GM12878 (cell line): ENCODE measurements around the gene HTR4. TPM values are rescaled to one million over a fixed set of nuclear protein-coding genes. Genes with fewer than 3 reads are reported as not detected.

Source experiments
- ATAC-seq: fragments of 200-7000 bp; cut with Tn5 transposase; 3 replicates; pipeline ENCODE4 v1.9.1; 2020; ENCODE audit warnings: mild to moderate bottlenecking, moderate library complexity
- BruUV-seq: library from RNA; stranded (reverse); fragments of 400-500 nt; replicated peaks from 2 replicates; lab custom pipeline; 2021; lab: Mats Ljungman, UMichigan
- CTCF ChIA-PET: fragments of 300-600 bp; sonication (Branson Sonifier 250); formaldehyde crosslinking; extraction: SDS; loops from one replicate; lab custom pipeline; 2021; ENCODE audit warnings: inconsistent platforms; lab: Yijun Ruan, JAX
- POLR2A ChIA-PET: fragments of 350-600 bp; formaldehyde crosslinking; extraction: SDS; loops from one replicate; lab custom pipeline; 2021; ENCODE audit warnings: inconsistent platforms; lab: Charles Lee
- RAD21 ChIA-PET: fragments of 300-600 bp; sonication (Branson Sonifier 250); formaldehyde crosslinking; loops from one replicate; lab custom pipeline; 2023; ENCODE audit warnings: antibody characterized with exemption; ENCODE audit not compliant: unreplicated experiment; lab: Charles Lee
- SMC1A ChIA-PET: fragments of 300-600 bp; sonication (Branson Sonifier 250); formaldehyde crosslinking; loops from one replicate; lab custom pipeline; 2023; ENCODE audit not compliant: unreplicated experiment, uncharacterized antibody; lab: Charles Lee
- DNase-seq: peaks from one replicate; pipeline ENCODE4 v3.0.0-alpha.2; 2011; ENCODE audit warnings: low read depth, low spot score
- FAIRE-seq: peaks from 3 replicates; lab custom pipeline; 2011; peaks lifted over from hg19 to GRCh38; lab: Jason Lieb, UNC
- H2AFZ ChIP-seq: 2 replicates; pipeline ENCODE4 v1.6.0; 2011; ENCODE audit warnings: low read depth, low read length, control low read depth; ENCODE audit not compliant: control insufficient read depth
- H3K27ac ChIP-seq: 2 replicates; pipeline ENCODE4 v1.5.1; 2011; ENCODE audit warnings: control low read depth; ENCODE audit not compliant: control insufficient read depth, insufficient read depth
- H3K27me3 ChIP-seq, 2 experiments: replicated peaks in 1 of 2; 2 replicates each; pipeline versions ENCODE4 v1.6.0 to v1.6.1; 2011; ENCODE audit warnings: low read length in 1 of 2; ENCODE audit not compliant: control insufficient read depth in 2 of 2, insufficient read depth in 2 of 2
- H3K36me3 ChIP-seq, 2 experiments: 2 replicates each; pipeline ENCODE4 v1.5.1; 2011; ENCODE audit warnings: low read length in 1 of 2; ENCODE audit not compliant: control insufficient read depth in 2 of 2, insufficient read depth in 2 of 2
- H3K4me1 ChIP-seq: 2 replicates; pipeline ENCODE4 v1.6.1; 2011; ENCODE audit warnings: mild to moderate bottlenecking, low read length, moderate library complexity, mixed read lengths; ENCODE audit not compliant: control insufficient read depth, insufficient read depth
- H3K4me2 ChIP-seq: 2 replicates; pipeline ENCODE4 v1.6.0; 2011; ENCODE audit warnings: control low read depth; ENCODE audit not compliant: control insufficient read depth, insufficient read depth
- H3K4me3 ChIP-seq: fragments of 200-600 bp; sonication (generic); 2 replicates; pipeline ENCODE4 v1.5.1; 2016
- H3K79me2 ChIP-seq: 2 replicates; pipeline ENCODE4 v1.6.0; 2011; ENCODE audit warnings: low read length; ENCODE audit not compliant: control insufficient read depth, insufficient read depth
- H3K9ac ChIP-seq: 2 replicates; pipeline ENCODE4 v1.8.0; 2011; ENCODE audit warnings: low read length, control low read depth, mixed read lengths; ENCODE audit not compliant: control insufficient read depth, insufficient read depth
- H3K9me3 ChIP-seq: replicated peaks from 3 replicates; pipeline ENCODE4 v1.5.1; 2011; ENCODE audit warnings: mild to moderate bottlenecking, low read length; ENCODE audit not compliant: control insufficient read depth, insufficient read depth
- H4K20me1 ChIP-seq: 2 replicates; pipeline ENCODE4 v1.6.0; 2011; ENCODE audit not compliant: control insufficient read depth, insufficient read depth
- BCL3 ChIP-seq: IDR thresholded peaks from 2 replicates; pipeline ENCODE4 v1.6.1; 2011; ENCODE audit warnings: borderline replicate concordance, low read depth, mild to moderate bottlenecking, moderate library complexity, low read length; ENCODE audit not compliant: insufficient read depth, poor library complexity, severe bottlenecking
- IKZF2 ChIP-seq, 2 experiments: fragments of 450-650 bp; IDR thresholded peaks; 2 replicates each; pipeline ENCODE4 v1.6.1; 2017; ENCODE audit warnings: mild to moderate bottlenecking in 2 of 2, moderate library complexity in 2 of 2
- KLF5 ChIP-seq: fragments of 450-650 bp; IDR thresholded peaks from 2 replicates; pipeline ENCODE4 v1.6.1; 2014; ENCODE audit warnings: mild to moderate bottlenecking; ENCODE audit not compliant: partially characterized antibody
- NFIC ChIP-seq: IDR thresholded peaks from 2 replicates; pipeline ENCODE4 v1.6.1; 2012; ENCODE audit warnings: low read depth, mild to moderate bottlenecking, inconsistent platforms, low read length, moderate library complexity
- NFYA ChIP-seq: IDR thresholded peaks from 2 replicates; pipeline ENCODE4 v1.6.1; 2011; ENCODE audit warnings: low read depth, mild to moderate bottlenecking, low read length, improper control_type of control experiment, borderline replicate concordance
- NR2C2 ChIP-seq: IDR thresholded peaks from 2 replicates; pipeline ENCODE4 v1.6.1; 2011; ENCODE audit warnings: borderline replicate concordance, low read depth; ENCODE audit not compliant: control insufficient read depth, insufficient read length
- POLR2A ChIP-seq: IDR thresholded peaks from 2 replicates; pipeline ENCODE4 v1.6.1; 2011; ENCODE audit warnings: low read depth, mild to moderate bottlenecking, low read length
- PRDM15 ChIP-seq: fragments of 450-650 bp; formaldehyde crosslinking; IDR thresholded peaks from 2 replicates; pipeline ENCODE4 v1.4.0; 2020; ENCODE audit warnings: mild to moderate bottlenecking, moderate library complexity
- RFX5 ChIP-seq: IDR thresholded peaks from 2 replicates; pipeline ENCODE4 v1.6.1; 2011; ENCODE audit warnings: low read depth, low read length, improper control_type of control experiment
- STAT1 ChIP-seq: fragments of 450-650 bp; conservative IDR thresholded peaks from 2 replicates; pipeline ENCODE4 v1.6.1; 2014; ENCODE audit warnings: antibody characterized with exemption, mild to moderate bottlenecking
- STAT3 ChIP-seq: IDR thresholded peaks from 2 replicates; pipeline ENCODE4 v1.6.1; 2011; ENCODE audit warnings: low read depth, low read length, improper control_type of control experiment
- TARDBP ChIP-seq: IDR thresholded peaks from 2 replicates; pipeline ENCODE4 v1.6.1; 2016; ENCODE audit warnings: borderline replicate concordance
- TCF12 ChIP-seq: IDR thresholded peaks from 2 replicates; pipeline ENCODE4 v1.6.1; 2011; ENCODE audit warnings: low read depth, mild to moderate bottlenecking, low read length
- ZNF207 ChIP-seq: fragments of 450-650 bp; IDR thresholded peaks from 2 replicates; pipeline ENCODE4 v1.6.1; 2014; ENCODE audit warnings: antibody characterized with exemption, mild to moderate bottlenecking, borderline replicate concordance
- WGBS: methylation state at CpG from one replicate; pipeline ENCODE4 v1.1.6; 2016; ENCODE audit warnings: low lambda C conversion rate; ENCODE audit not compliant: insufficient replicate concordance, insufficient coverage; ENCODE audit errors: missing lambda C conversion rate; 5-methylcytosine and 5-hydroxymethylcytosine counted together
- in situ Hi-C: fragments of 300-500 bp; cut with MboI; formaldehyde crosslinking; loops from 9 replicates; pipeline ENCODE4 v1.14.3; 2018; ENCODE audit warnings: mixed read lengths
- intact Hi-C: fragments of 100-400 bp; cut with micrococcal nuclease; formaldehyde crosslinking; loops from one replicate; pipeline ENCODE4 v1.14.2; 2022; ENCODE audit not compliant: unreplicated experiment
- polyA plus RNA-seq, 11 experiments: library from polyadenylated mRNA; depleted of rRNA in 4 of 11; unstranded in 6 of 11; stranded (reverse) in 5 of 11; fragments of >200 nt; fragmentation: Nextera tagmentation in 4 of 11; fragmentation: Illumina TruSeq in 1 of 11; extraction: Ambion mirVana in 4 of 11; extraction: Trizol in 1 of 11; gene quantifications; 1 replicate in 1 of 11; 2 replicates in 10 of 11; pipeline versions ENCODE4 v1.2.1 to v1.2.3, GENCODE V29; 2011 to 2016; ENCODE audit warnings: inconsistent platforms in 2 of 11, missing spikeins in 2 of 11, low read depth in 1 of 11
- total RNA-seq, 4 experiments: library from RNA; depleted of rRNA in 3 of 4; stranded (reverse); fragments of >200 nt in 3 of 4; fragmentation: Illumina TruSeq in 1 of 4; extraction: Trizol in 1 of 4; gene quantifications; 2 replicates each; pipeline versions ENCODE4 v1.2.1 to v1.2.3, GENCODE V29; 2013 to 2021
- TF ChIP-seq, protein P1 (sequence below): fragments of 450-650 bp; IDR thresholded peaks from 2 replicates; pipeline ENCODE4 v1.6.1; 2017; ENCODE audit warnings: low read depth, mild to moderate bottlenecking, moderate library complexity
- TF ChIP-seq, protein P2 (sequence below): IDR thresholded peaks from 2 replicates; pipeline ENCODE4 v1.6.1; 2012; ENCODE audit warnings: low read depth, low read length, improper control_type of control experiment

HTR4 gene
- total and polyA plus RNA-seq, 10 of the 15 experiments (the other 5 are each of a cell fraction or from before 2014, with no cell fraction given), result not detected

DNA sequence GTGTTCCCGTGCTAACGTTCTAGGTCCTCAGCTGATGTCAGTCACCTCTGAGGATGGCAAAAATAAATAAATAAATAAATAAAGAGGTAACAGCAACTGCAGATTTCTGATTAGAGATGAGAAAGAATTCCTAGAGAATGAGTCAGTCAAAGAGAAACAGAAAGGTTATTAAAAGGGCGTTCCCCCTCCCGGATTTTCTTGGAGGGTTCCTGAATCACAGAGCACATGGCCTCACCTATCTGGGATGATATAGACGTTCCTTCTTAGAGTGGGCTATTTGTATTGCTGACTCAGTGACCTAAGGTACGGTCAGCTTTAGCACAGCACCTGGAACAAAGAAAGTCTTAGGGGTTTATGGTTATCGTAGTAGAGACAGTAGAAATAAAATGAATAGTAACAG, 30.6 kb downstream of the HTR4 start (continued):
- no peak for TF ChIP-seq PRDM15 (CRISPR knock-in tag)
- TF ChIP-seq TCF12, result no peak
- no peak for TF ChIP-seq ZNF207
- TF ChIP-seq, protein P1, sequence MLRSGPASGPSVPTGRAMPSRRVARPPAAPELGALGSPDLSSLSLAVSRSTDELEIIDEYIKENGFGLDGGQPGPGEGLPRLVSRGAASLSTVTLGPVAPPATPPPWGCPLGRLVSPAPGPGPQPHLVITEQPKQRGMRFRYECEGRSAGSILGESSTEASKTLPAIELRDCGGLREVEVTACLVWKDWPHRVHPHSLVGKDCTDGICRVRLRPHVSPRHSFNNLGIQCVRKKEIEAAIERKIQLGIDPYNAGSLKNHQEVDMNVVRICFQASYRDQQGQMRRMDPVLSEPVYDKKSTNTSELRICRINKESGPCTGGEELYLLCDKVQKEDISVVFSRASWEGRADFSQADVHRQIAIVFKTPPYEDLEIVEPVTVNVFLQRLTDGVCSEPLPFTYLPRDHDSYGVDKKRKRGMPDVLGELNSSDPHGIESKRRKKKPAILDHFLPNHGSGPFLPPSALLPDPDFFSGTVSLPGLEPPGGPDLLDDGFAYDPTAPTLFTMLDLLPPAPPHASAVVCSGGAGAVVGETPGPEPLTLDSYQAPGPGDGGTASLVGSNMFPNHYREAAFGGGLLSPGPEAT, result no peak
- TF ChIP-seq, all 136 proteins: peak for 0

DNA sequence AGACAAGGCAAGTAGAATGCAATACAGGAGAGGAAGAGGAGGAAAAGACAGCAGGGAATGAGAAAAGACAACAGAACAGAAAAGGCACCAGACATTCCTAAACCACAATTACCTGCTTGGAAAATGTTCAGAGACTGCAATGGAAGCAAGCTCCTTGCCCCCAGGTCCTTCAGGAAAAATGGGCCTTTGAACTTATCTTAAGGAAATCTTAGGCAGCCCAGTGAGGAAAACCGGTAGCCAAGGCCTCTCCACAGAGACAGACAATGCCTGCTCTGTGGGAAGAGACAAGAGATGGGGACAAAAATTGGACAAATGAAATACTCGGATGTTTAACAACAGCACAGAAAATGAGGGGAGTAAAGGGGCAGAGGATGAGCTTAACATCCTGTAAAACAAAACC, 31.2 kb downstream of the HTR4 start:
- no peak overlapping the region for H3K27ac ChIP-seq
- no peaks in the 10 kb centered on the region for H4K20me1 ChIP-seq
- no peak overlapping the region for H2AFZ ChIP-seq
- intact Hi-C loops, result no loop called here
- H3K79me2 ChIP-seq, result no peaks in the 10 kb centered on the region
- peaks cover 0 to 3% of the 10 kb centered on the region in 2 experiments; a peak in 1 of 4 replicates for H3K27me3 ChIP-seq
- FAIRE-seq (no peak), DNase-seq (no peak), ATAC-seq (no peak)
- SMC1A ChIA-PET, result no interaction called here
- H3K4me2 ChIP-seq, result no peak overlapping the region
- H3K36me3 ChIP-seq, result no peaks in the 10 kb centered on the region
- CTCF ChIA-PET, result interaction anchor here (1.2 kb wide), 1 partner anchor 49 kb away, joined by 4 read pairs; no protein-coding TSS in a partner anchor
- H3K9ac ChIP-seq, result no peak overlapping the region
- RAD21 ChIA-PET, result no interaction called here
- no peaks in the 10 kb centered on the region for H3K4me1 ChIP-seq
- no peak overlapping the region for H3K4me3 ChIP-seq
- H3K9me3 ChIP-seq, result no peaks in the 10 kb centered on the region
- POLR2A ChIA-PET, result no interaction called here
- BruUV-seq, result no TSS peak
- 22% methylated on average over 2 of the region's 2 CpGs for WGBS
- in situ Hi-C loops, result no loop called here
- no peak for TF ChIP-seq NFIC
- TF ChIP-seq TARDBP, result no peak
- TF ChIP-seq STAT1, result no peak
- no peak for TF ChIP-seq IKZF2 (IDR thresholded peaks at IDR 0.05)
- TF ChIP-seq NR2C2, result no peak
- TF ChIP-seq NFYA, result no peak
- no peak for TF ChIP-seq BCL3
- TF ChIP-seq, protein P2, sequence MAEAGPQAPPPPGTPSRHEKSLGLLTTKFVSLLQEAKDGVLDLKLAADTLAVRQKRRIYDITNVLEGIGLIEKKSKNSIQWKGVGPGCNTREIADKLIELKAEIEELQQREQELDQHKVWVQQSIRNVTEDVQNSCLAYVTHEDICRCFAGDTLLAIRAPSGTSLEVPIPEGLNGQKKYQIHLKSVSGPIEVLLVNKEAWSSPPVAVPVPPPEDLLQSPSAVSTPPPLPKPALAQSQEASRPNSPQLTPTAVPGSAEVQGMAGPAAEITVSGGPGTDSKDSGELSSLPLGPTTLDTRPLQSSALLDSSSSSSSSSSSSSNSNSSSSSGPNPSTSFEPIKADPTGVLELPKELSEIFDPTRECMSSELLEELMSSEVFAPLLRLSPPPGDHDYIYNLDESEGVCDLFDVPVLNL, result no peak
- TF ChIP-seq KLF5, result no peak
- no peak for TF ChIP-seq STAT3
- no peak for TF ChIP-seq POLR2A
- no peak for TF ChIP-seq RFX5
